Measurements from ENCODE around the gene ZNF778. TPM values are rescaled to one million over a fixed set of nuclear protein-coding genes. Genes with fewer than 3 reads are reported as not detected.

The ZNF778 gene
- total and polyA plus RNA-seq, 2 of the 13 experiments (the other 11 are each of a cell fraction or from before 2014, with no cell fraction given) = 3.8 to 7.2 TPM

- TF ChIP-seq ZBTB46 (CRISPR knock-in tag; IDR thresholded peaks at IDR 0.05; ENCODE audit: borderline replicate concordance) = no peak
- TF ChIP-seq HNRNPL (IDR thresholded peaks at IDR 0.05; ENCODE audit: low read depth, low read length) = no peak
- peak; percentile 49; the same call in 1 of the 2 replicates for TF ChIP-seq ELK4 (CRISPR knock-in tag; IDR thresholded peaks at IDR 0.05; ENCODE audit: borderline replicate concordance)
- 0 out of 2 replicates have a peak, but pooled peaks have one; percentile 7 for TF ChIP-seq ZFP36L1 (CRISPR knock-in tag; IDR thresholded peaks at IDR 0.05)
- TF ChIP-seq ZNF607 (CRISPR knock-in tag; IDR thresholded peaks at IDR 0.05; ENCODE audit: borderline replicate concordance) = peak; percentile 30; the same call in 1 of the 2 replicates
- TF ChIP-seq TCF7L2 (IDR thresholded peaks at IDR 0.05; ENCODE audit: low read depth, low read length) = no peak
- TF ChIP-seq GMEB1 (CRISPR knock-in tag; IDR thresholded peaks at IDR 0.05; ENCODE audit: borderline replicate concordance) = peak; percentile 65; the same call in 1 of the 2 replicates
- peak; percentile 67; the same call in 1 of the 2 replicates for TF ChIP-seq MAF1 (CRISPR knock-in tag; IDR thresholded peaks at IDR 0.05; ENCODE audit: borderline replicate concordance)
- TF ChIP-seq ZNF572 (CRISPR knock-in tag; IDR thresholded peaks at IDR 0.05) = no peak
- no peak for TF ChIP-seq SRF (IDR thresholded peaks at IDR 0.05; ENCODE audit: low read depth, low read length)
- no peak for TF ChIP-seq ZNF644 (CRISPR knock-in tag; IDR thresholded peaks at IDR 0.05; ENCODE audit: low read depth)
- peak; percentile 83; the same call in 1 of the 2 replicates for TF ChIP-seq ZNF546 (CRISPR knock-in tag; conservative IDR thresholded peaks at IDR 0.05)
- peak; percentile 7; the same call in 1 of the 2 replicates for TF ChIP-seq ZNF136 (CRISPR knock-in tag; IDR thresholded peaks at IDR 0.05; ENCODE audit: low read depth)
- no peak for TF ChIP-seq ZFYVE20 (CRISPR knock-in tag; IDR thresholded peaks at IDR 0.05; ENCODE audit: borderline replicate concordance, low read depth)
- 0 out of 2 replicates have a peak, but pooled peaks have one; percentile 3 for TF ChIP-seq ZNF484 (CRISPR knock-in tag; IDR thresholded peaks at IDR 0.05; ENCODE audit: borderline replicate concordance, low read depth)
- peak; percentile 94 for TF ChIP-seq YEATS4 (CRISPR knock-in tag; IDR thresholded peaks at IDR 0.05; ENCODE audit: borderline replicate concordance)
- TF ChIP-seq ZNF574 (CRISPR knock-in tag; IDR thresholded peaks at IDR 0.05) = peak; percentile 95
- no peak for TF ChIP-seq CENPX (CRISPR knock-in tag; IDR thresholded peaks at IDR 0.05)
- peak; percentile 41 for TF ChIP-seq BCL6 (CRISPR knock-in tag; IDR thresholded peaks at IDR 0.05)
- TF ChIP-seq ELF4 (CRISPR knock-in tag; IDR thresholded peaks at IDR 0.05; ENCODE audit: borderline replicate concordance) = peak; percentile 99
- peak; percentile 71; the same call in 1 of the 2 replicates for TF ChIP-seq SNAI1 (CRISPR knock-in tag; IDR thresholded peaks at IDR 0.05; ENCODE audit: borderline replicate concordance)
These were observed 23.9 kb downstream of the ZNF778 start (continued) for GRCh38 chr16:89241187-89242007.

Data from HepG2 (cell line).